Thyroid gland (tissue), 4 donors: ENCODE results near the gene SAYSD1. TPM values are rescaled to one million over a fixed set of nuclear protein-coding genes. Genes with fewer than 3 reads are reported as not detected.

Experiments used
- DNase-seq, 2 donors: peaks; one replicate each; pipeline ENCODE4 v3.0.0-alpha.2; 2019
- H3K27ac ChIP-seq, 3 donors: fragments of 200-600 bp; sonication (generic); 1 replicate in 2 of 3; 2 replicates in 1 of 3; pipeline ENCODE4 v1.5.1; 2016 to 2019; ENCODE audit warnings: mild to moderate bottlenecking in 1 of 3, moderate library complexity in 1 of 3
- H3K27me3 ChIP-seq: fragments of 200-600 bp; sonication (generic); one replicate; pipeline ENCODE4 v1.5.1; 2019
- H3K36me3 ChIP-seq, 2 donors: fragments of 200-600 bp; sonication (generic); one replicate each; pipeline ENCODE4 v1.5.1; 2016 to 2019
- H3K4me1 ChIP-seq, 2 donors: fragments of 200-600 bp; sonication (generic); one replicate each; pipeline ENCODE4 v1.5.1; 2017 to 2019
- H3K4me3 ChIP-seq, 3 donors: fragments of 200-600 bp; sonication (generic); replicated peaks in 1 of 3; 1 replicate in 2 of 3; 2 replicates in 1 of 3; pipeline ENCODE4 v1.5.1; 2016; ENCODE audit warnings: mild to moderate bottlenecking in 1 of 3
- H3K9me3 ChIP-seq: fragments of 200-600 bp; sonication (generic); one replicate; pipeline ENCODE4 v1.5.1; 2017
- POLR2A ChIP-seq, 2 donors: fragments of 450-650 bp; IDR thresholded peaks; one replicate each; pipeline ENCODE4 v1.6.1; 2017; ENCODE audit warnings: antibody characterized with exemption in 2 of 2, mild to moderate bottlenecking in 2 of 2, moderate library complexity in 1 of 2
- WGBS, 2 donors: methylation state at CpG; one replicate each; pipeline ENCODE4 v1.1.5; 2017; 5-methylcytosine and 5-hydroxymethylcytosine counted together
- intact Hi-C: fragments of 100-400 bp; cut with DNase I; formaldehyde crosslinking; loops from one replicate; pipeline ENCODE4 v1.15.1; 2023
- total RNA-seq, 4 donors: library from RNA; depleted of rRNA; stranded (reverse); fragments of >200 nt; gene quantifications; one replicate each; pipeline ENCODE4 v1.2.3, GENCODE V29; 2016
- TF ChIP-seq, protein P1 (sequence below), 6 experiments: fragments of 200-600 bp in 3 of 6; fragments of 450-650 bp in 3 of 6; sonication (generic) in 3 of 6; IDR thresholded peaks; one replicate each; pipeline ENCODE4 v1.5.1; 2016 to 2019; ENCODE audit warnings: antibody characterized with exemption in 6 of 6, mild to moderate bottlenecking in 2 of 6, inconsistent platforms in 1 of 6, moderate library complexity in 1 of 6

The SAYSD1 gene
- total RNA-seq, 4 donors from 2014 or later, result 22.7 to 36.5 (median 29.2) TPM

DNA sequence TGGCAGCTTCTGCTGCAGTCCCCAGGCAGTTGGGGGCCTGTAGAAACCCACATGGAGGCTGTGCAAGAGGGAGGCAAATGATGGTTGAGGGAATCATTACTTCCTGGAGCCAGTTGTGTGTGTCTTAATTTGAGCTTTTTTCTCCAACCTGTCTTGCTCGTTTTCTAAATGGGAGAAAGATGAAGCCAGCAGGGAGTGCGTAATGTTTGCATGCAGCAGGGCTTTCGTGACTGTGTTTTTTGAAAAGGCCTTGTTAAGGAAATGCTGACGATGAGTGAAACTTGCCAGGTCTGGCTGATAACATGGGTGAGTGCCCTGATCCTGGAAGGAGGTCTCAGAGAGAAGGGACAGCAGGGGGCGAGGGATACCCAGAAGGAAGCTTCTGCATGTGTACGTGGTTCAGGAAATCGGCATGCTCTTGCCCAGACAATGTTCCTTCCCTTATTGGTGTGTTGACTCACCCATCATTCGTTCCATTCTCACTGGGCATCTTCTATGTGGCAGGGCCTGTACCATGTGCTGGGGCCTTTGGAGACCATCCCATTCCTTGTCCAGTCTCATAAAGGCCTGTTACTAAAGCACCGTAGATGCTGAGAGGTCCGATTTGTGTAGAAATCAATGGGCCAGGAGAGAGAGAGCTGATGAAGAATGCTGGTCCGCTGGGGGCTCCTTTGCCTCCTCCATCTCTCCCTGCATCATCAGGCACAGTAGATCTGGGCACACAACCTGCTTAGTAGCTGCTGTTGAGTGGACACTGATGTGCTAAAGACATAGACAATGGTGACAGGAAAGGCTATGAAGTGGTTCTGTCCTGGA, 39.0 kb downstream of the SAYSD1 start:
- Histone ChIP-seq H3K36me3 (no peaks in the 10 kb centered on the region), H3K27me3 (no peaks in the 10 kb centered on the region), H3K4me1 (no peaks in the 10 kb centered on the region), H3K9me3 (no peaks in the 10 kb centered on the region), H3K4me3 (no peak overlapping the region), H3K27ac (no peak overlapping the region)
- intact Hi-C loops, result no loop called here
- no peak for DNase-seq
- 88 to 90% methylated on average over 11 of the region's 11 CpGs for WGBS, 2 donors
- TF ChIP-seq POLR2A (IDR thresholded peaks at IDR 0.05), result no peak
- TF ChIP-seq, protein P1, sequence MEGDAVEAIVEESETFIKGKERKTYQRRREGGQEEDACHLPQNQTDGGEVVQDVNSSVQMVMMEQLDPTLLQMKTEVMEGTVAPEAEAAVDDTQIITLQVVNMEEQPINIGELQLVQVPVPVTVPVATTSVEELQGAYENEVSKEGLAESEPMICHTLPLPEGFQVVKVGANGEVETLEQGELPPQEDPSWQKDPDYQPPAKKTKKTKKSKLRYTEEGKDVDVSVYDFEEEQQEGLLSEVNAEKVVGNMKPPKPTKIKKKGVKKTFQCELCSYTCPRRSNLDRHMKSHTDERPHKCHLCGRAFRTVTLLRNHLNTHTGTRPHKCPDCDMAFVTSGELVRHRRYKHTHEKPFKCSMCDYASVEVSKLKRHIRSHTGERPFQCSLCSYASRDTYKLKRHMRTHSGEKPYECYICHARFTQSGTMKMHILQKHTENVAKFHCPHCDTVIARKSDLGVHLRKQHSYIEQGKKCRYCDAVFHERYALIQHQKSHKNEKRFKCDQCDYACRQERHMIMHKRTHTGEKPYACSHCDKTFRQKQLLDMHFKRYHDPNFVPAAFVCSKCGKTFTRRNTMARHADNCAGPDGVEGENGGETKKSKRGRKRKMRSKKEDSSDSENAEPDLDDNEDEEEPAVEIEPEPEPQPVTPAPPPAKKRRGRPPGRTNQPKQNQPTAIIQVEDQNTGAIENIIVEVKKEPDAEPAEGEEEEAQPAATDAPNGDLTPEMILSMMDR (IDR thresholded peaks at IDR 0.05), result no peak

DNA sequence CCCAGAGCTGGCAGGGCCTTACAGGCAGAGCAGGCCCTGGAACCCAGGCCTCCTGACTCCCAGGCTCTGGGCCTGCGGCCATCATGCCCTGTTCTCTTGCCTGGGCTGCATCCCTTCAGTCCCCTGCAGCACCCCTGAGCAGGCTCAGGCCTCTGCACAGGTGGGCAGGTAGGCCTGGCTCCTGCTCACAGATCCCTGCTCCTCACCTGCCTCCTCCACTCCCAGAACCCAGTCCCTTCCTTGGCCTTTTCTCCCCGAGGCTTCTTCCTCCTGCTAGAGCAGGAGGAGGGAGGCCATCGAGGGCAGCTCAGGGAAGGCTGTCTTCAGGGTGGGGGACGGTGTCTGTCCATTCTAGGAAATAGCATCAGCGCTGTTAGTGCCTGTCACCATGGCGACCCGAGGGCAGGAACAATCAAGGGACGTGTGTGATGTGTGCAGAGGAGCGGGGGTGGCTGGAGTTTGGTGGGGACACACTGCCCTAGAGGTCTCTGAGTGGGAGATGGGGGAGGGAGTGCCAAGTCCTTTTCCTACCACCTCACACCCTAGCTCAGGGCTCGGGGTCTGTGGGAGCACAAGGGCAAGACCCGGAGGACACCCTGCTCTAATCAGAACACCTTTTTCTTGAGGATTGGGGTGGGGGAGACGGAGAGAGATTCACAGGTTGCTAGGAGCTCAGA, 39.8 kb downstream of the SAYSD1 start:
- H3K36me3 ChIP-seq, result no peaks in the 10 kb centered on the region

DNA sequence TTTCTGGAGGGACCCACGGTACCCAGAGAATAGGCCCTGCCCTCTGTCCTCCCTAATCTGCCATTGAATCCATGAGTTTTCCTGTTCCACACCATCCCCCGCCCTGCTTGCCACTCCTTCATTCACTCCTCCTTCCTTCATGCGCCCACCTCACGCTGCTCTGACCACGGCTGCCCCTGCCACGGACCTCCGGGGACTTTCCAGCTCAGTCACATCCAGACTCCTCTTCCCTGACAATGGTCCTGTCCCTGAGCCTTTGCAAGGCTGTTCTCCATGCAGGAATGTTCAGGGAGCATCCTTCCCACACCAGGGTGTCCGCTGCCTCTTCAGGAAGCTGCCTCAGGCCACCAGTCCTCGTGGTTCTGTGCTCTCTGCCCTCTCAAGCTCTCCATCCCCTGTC, 40.5 kb downstream of the SAYSD1 start:
- DNase-seq, result no peak
- Histone ChIP-seq H3K27me3 (no peaks in the 10 kb centered on the region), H3K27ac (no peak overlapping the region), H3K36me3 (no peaks in the 10 kb centered on the region), H3K4me3 (no peak overlapping the region), H3K9me3 (no peaks in the 10 kb centered on the region), H3K4me1 (no peaks in the 10 kb centered on the region)
- intact Hi-C loops, result no loop called here
- WGBS, 2 donors, result 82 to 89% methylated on average over 9 of the region's 9 CpGs
- TF ChIP-seq POLR2A (IDR thresholded peaks at IDR 0.05), result no peak
- TF ChIP-seq, protein P1 (IDR thresholded peaks at IDR 0.05), result no peak

More for the DNA sequence above, 39.8 kb downstream of the SAYSD1 start:
- intact Hi-C loops, result no loop called here
- H3K9me3 ChIP-seq, result no peaks in the 10 kb centered on the region
- no peak overlapping the region for H3K27ac ChIP-seq
- DNase-seq, result no peak
- TF ChIP-seq, protein P1 (IDR thresholded peaks at IDR 0.05), result no peak
- TF ChIP-seq POLR2A (IDR thresholded peaks at IDR 0.05), result no peak
- H3K27me3 ChIP-seq, result no peaks in the 10 kb centered on the region
- 63 to 67% methylated on average over 12 of the region's 12 CpGs for WGBS, 2 donors
- no peak overlapping the region for H3K4me3 ChIP-seq
- no peaks in the 10 kb centered on the region for H3K4me1 ChIP-seq

DNA sequence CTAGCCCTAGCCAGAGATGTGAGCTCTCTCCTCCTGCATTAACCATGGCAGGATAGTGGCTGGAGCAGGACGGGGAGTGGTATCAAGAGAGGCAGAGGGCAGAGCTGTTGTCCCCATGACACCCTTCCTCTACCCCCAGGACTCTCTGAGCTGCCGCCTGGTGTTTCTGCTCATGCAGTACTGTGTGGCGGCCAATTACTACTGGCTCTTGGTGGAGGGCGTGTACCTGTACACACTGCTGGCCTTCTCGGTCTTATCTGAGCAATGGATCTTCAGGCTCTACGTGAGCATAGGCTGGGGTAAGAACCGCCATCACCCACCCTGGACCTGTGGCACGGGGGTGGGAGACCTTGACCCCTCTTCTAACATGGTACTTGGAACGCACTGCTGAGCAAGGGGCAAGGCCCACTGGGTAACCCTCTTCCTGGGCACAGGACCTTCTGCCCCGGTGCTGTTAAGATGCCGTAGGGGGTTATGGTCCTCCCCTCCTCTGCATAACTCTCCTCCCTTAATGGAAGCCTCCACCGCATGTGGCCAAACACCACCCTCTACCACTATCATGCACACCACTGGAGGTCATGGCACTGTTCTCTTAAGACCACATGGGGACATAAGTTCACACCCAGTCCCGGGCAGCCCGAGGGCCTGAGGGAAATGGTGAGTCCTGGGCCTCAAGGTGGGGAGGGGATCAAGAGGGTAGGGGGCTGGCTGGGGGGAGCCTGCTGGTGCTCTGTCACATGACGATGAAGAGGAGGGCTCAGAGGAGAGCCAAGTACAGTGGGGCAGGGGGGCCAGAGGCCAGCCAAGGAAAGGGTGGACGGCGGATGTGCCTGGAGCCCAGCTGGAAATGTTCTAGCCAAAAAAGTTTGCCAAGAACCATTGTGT, 41.3 kb downstream of the SAYSD1 start:
- DNase-seq, result no peak
- no peaks in the 10 kb centered on the region for H3K36me3 ChIP-seq
- intact Hi-C loops, result no loop called here
- H3K9me3 ChIP-seq, result no peaks in the 10 kb centered on the region
- H3K4me1 ChIP-seq, result no peaks in the 10 kb centered on the region
- H3K4me3 ChIP-seq, result no peak overlapping the region
- H3K27me3 ChIP-seq, result no peaks in the 10 kb centered on the region
- WGBS, 2 donors, result 90 to 91% methylated on average over 17 of the region's 17 CpGs
- TF ChIP-seq, protein P1 (IDR thresholded peaks at IDR 0.05), result no peak
- no peak for TF ChIP-seq POLR2A (IDR thresholded peaks at IDR 0.05)
- no peak overlapping the region for H3K27ac ChIP-seq
